Measurements from ENCODE around the gene CCNY. TPM values are rescaled to one million over a fixed set of nuclear protein-coding genes. Genes with fewer than 3 reads are reported as not detected.

The CCNY gene
- total and polyA plus RNA-seq, 2 of the 13 experiments (the other 11 are each of a cell fraction or from before 2014, with no cell fraction given) = 48.2 to 54.7 TPM

DNA sequence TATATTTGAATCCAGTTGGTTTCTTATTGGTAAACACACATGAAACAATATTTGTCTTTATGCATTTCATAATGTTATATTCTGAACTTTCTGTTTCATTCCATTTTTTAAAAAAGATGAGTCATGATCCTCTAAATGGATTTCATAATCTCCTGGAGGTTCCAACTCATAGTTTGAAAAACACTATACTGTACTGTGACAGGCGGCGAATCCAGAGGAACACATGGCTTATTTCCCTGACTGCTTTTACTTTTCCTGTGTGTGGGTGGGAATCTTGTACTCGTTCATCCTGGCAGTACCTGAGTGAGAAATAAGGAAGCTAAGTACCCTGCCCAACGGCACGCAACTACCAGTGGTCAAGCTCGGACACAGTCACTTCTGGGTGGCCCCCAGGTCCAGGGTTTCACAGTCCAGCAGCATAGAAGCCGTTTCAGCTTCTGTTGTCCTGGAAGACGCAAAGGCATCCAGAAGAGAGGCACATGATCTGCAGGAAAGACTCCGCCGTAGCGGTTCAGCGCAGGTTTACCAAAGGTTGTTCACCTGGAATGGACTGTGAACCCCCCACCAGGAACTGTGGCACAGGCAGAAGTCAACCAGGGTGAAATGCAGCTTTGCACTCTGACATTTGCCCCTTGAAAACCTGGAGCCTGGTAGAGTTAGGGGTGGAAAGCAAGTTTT is 117.7 kb downstream of the CCNY start (continued):
- TF ChIP-seq, protein P1, sequence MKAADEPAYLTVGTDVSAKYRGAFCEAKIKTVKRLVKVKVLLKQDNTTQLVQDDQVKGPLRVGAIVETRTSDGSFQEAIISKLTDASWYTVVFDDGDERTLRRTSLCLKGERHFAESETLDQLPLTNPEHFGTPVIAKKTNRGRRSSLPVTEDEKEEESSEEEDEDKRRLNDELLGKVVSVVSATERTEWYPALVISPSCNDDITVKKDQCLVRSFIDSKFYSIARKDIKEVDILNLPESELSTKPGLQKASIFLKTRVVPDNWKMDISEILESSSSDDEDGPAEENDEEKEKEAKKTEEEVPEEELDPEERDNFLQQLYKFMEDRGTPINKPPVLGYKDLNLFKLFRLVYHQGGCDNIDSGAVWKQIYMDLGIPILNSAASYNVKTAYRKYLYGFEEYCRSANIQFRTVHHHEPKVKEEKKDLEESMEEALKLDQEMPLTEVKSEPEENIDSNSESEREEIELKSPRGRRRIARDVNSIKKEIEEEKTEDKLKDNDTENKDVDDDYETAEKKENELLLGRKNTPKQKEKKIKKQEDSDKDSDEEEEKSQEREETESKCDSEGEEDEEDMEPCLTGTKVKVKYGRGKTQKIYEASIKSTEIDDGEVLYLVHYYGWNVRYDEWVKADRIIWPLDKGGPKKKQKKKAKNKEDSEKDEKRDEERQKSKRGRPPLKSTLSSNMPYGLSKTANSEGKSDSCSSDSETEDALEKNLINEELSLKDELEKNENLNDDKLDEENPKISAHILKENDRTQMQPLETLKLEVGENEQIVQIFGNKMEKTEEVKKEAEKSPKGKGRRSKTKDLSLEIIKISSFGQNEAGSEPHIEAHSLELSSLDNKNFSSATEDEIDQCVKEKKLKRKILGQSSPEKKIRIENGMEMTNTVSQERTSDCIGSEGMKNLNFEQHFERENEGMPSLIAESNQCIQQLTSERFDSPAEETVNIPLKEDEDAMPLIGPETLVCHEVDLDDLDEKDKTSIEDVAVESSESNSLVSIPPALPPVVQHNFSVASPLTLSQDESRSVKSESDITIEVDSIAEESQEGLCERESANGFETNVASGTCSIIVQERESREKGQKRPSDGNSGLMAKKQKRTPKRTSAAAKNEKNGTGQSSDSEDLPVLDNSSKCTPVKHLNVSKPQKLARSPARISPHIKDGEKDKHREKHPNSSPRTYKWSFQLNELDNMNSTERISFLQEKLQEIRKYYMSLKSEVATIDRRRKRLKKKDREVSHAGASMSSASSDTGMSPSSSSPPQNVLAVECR (CRISPR knock-in tag; IDR thresholded peaks at IDR 0.05; ENCODE audit: borderline replicate concordance) = 0 out of 2 replicates have a peak, but pooled peaks have one; percentile 23
- TF ChIP-seq RELA (CRISPR knock-in tag; IDR thresholded peaks at IDR 0.05) = no peak
- TF ChIP-seq NFE2 (CRISPR knock-in tag; IDR thresholded peaks at IDR 0.05) = no peak
- TF ChIP-seq MAFK (conservative IDR thresholded peaks at IDR 0.05 in 1 of 2, IDR thresholded peaks at IDR 0.05 in 1 of 2; ENCODE audit: low read length in 2 of 2) = peak; percentile 20 to 41; a peak in 1 of 4 replicates
- no peak for TF ChIP-seq ZNF720 (CRISPR knock-in tag; IDR thresholded peaks at IDR 0.05)
- TF ChIP-seq MXI1 (IDR thresholded peaks at IDR 0.05; ENCODE audit: borderline replicate concordance, low read depth, low read length) = peak; percentile 40; the same call in 1 of the 3 replicates
- TF ChIP-seq MED1 (CRISPR knock-in tag; IDR thresholded peaks at IDR 0.05) = peak; percentile 16; the same call in 1 of the 2 replicates
- peak; percentile 56; the same call in 1 of the 2 replicates for TF ChIP-seq HOXA3 (CRISPR knock-in tag; IDR thresholded peaks at IDR 0.05)
- TF ChIP-seq, protein P2, sequence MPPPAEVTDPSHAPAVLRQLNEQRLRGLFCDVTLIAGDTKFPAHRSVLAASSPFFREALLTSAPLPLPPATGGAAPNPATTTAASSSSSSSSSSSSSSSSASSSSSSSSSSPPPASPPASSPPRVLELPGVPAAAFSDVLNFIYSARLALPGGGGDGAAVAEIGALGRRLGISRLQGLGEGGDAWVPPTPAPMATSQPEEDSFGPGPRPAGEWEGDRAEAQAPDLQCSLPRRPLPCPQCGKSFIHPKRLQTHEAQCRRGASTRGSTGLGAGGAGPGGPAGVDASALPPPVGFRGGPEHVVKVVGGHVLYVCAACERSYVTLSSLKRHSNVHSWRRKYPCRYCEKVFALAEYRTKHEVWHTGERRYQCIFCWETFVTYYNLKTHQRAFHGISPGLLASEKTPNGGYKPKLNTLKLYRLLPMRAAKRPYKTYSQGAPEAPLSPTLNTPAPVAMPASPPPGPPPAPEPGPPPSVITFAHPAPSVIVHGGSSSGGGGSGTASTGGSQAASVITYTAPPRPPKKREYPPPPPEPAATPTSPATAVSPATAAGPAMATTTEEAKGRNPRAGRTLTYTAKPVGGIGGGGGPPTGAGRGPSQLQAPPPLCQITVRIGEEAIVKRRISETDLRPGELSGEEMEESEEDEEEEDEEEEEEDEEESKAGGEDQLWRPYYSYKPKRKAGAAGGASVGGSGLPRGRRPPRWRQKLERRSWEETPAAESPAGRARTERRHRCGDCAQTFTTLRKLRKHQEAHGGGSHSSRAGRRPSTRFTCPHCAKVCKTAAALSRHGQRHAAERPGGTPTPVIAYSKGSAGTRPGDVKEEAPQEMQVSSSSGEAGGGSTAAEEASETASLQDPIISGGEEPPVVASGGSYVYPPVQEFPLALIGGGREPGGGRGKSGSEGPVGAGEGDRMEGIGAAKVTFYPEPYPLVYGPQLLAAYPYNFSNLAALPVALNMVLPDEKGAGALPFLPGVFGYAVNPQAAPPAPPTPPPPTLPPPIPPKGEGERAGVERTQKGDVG (CRISPR knock-in tag; IDR thresholded peaks at IDR 0.05; ENCODE audit: borderline replicate concordance) = peak; percentile 50; the same call in 1 of the 2 replicates
- TF ChIP-seq, protein P3, sequence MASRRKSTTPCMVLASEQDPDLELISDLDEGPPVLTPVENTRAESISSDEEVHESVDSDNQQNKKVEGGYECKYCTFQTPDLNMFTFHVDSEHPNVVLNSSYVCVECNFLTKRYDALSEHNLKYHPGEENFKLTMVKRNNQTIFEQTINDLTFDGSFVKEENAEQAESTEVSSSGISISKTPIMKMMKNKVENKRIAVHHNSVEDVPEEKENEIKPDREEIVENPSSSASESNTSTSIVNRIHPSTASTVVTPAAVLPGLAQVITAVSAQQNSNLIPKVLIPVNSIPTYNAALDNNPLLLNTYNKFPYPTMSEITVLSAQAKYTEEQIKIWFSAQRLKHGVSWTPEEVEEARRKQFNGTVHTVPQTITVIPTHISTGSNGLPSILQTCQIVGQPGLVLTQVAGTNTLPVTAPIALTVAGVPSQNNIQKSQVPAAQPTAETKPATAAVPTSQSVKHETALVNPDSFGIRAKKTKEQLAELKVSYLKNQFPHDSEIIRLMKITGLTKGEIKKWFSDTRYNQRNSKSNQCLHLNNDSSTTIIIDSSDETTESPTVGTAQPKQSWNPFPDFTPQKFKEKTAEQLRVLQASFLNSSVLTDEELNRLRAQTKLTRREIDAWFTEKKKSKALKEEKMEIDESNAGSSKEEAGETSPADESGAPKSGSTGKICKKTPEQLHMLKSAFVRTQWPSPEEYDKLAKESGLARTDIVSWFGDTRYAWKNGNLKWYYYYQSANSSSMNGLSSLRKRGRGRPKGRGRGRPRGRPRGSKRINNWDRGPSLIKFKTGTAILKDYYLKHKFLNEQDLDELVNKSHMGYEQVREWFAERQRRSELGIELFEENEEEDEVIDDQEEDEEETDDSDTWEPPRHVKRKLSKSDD (CRISPR knock-in tag; IDR thresholded peaks at IDR 0.05; ENCODE audit: low read depth) = no peak
- TF ChIP-seq RXRB (CRISPR knock-in tag; IDR thresholded peaks at IDR 0.05; ENCODE audit: borderline replicate concordance) = peak; percentile 73
- TF ChIP-seq TAF15 (IDR thresholded peaks at IDR 0.05; ENCODE audit: low read depth, low read length, poor library complexity, severe bottlenecking) = no peak
- TF ChIP-seq FOSL2 (CRISPR knock-in tag; IDR thresholded peaks at IDR 0.05) = peak; percentile 35; the same call in 1 of the 2 replicates
- no peak; the same call in 1 of the 2 replicates for TF ChIP-seq NCOR1 (IDR thresholded peaks at IDR 0.05; ENCODE audit: borderline replicate concordance, low read length)
- TF ChIP-seq MYNN (CRISPR knock-in tag; IDR thresholded peaks at IDR 0.05; ENCODE audit: low read depth) = no peak
- no peak for TF ChIP-seq ZNF841 (CRISPR knock-in tag; IDR thresholded peaks at IDR 0.05; ENCODE audit: borderline replicate concordance)
- TF ChIP-seq ZNF20 (CRISPR knock-in tag; IDR thresholded peaks at IDR 0.05) = no peak
- TF ChIP-seq ZNF180 (CRISPR knock-in tag; IDR thresholded peaks at IDR 0.05; ENCODE audit: borderline replicate concordance, low read depth) = no peak
- TF ChIP-seq, protein P4, sequence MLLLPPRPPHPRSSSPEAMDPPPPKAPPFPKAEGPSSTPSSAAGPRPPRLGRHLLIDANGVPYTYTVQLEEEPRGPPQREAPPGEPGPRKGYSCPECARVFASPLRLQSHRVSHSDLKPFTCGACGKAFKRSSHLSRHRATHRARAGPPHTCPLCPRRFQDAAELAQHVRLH (CRISPR knock-in tag; IDR thresholded peaks at IDR 0.05; ENCODE audit: borderline replicate concordance, low read depth) = no peak

Data from HepG2 (cell line).